CD4-positive, alpha-beta T cell (primary cell): ENCODE data around the gene GDE1. TPM values are rescaled to one million over a fixed set of nuclear protein-coding genes. Genes with fewer than 3 reads are reported as not detected.

ENCODE experiments used
- ATAC-seq: fragments of 200-7000 bp; cut with Tn5 transposase; one replicate; pipeline ENCODE4 v1.10.0; 2022; ENCODE audit warnings: mild to moderate bottlenecking; ENCODE audit not compliant: poor library complexity
- CTCF ChIA-PET: fragments of 350-600 bp; sonication (Branson Sonifier 250); formaldehyde crosslinking; loops from one replicate; lab custom pipeline; 2021; ENCODE audit warnings: antibody characterized with exemption, inconsistent platforms; lab: Charles Lee
- POLR2A ChIA-PET: fragments of 350-600 bp; sonication (Branson Sonifier 250); formaldehyde crosslinking; loops from one replicate; lab custom pipeline; 2021; ENCODE audit warnings: antibody characterized with exemption, inconsistent platforms; lab: Charles Lee
- DNase-seq, 14 experiments: peaks; one replicate each; pipeline ENCODE4 v3.0.0-alpha.2; 2013 to 2020; ENCODE audit warnings: mixed read lengths in 2 of 14
- H3K27ac ChIP-seq, 2 donors: one replicate each; pipeline versions ENCODE4 v1.5.1 to v1.7.0; 2013; ENCODE audit warnings: low read length in 2 of 2, low read depth in 1 of 2, mild to moderate bottlenecking in 1 of 2
- H3K27me3 ChIP-seq, 2 experiments: 1 replicate in 1 of 2; 2 replicates in 1 of 2; pipeline versions ENCODE4 v1.6.1 to v1.7.0; 2013; ENCODE audit warnings: low read length in 2 of 2, control low read depth in 1 of 2, mild to moderate bottlenecking in 1 of 2, moderate library complexity in 1 of 2; ENCODE audit not compliant: insufficient read depth in 2 of 2, control insufficient read depth in 1 of 2
- H3K36me3 ChIP-seq: one replicate; pipeline ENCODE4 v1.6.1; 2013; ENCODE audit warnings: low read length, control low read depth; ENCODE audit not compliant: insufficient read depth
- H3K4me1 ChIP-seq: one replicate; pipeline ENCODE4 v1.6.1; 2013; ENCODE audit warnings: low read length, control low read depth; ENCODE audit not compliant: insufficient read depth
- H3K4me3 ChIP-seq: one replicate; pipeline ENCODE4 v1.5.1; 2013; ENCODE audit warnings: mild to moderate bottlenecking, low read length, moderate library complexity
- H3K9me3 ChIP-seq, 2 experiments: 1 replicate in 1 of 2; 2 replicates in 1 of 2; pipeline versions ENCODE4 v1.6.1 to v1.7.0; 2013; ENCODE audit warnings: low read length in 2 of 2, mild to moderate bottlenecking in 2 of 2, control low read depth in 1 of 2, moderate library complexity in 1 of 2; ENCODE audit not compliant: control insufficient read depth in 1 of 2, insufficient read depth in 1 of 2
- H3K27ac Mint-ChIP-seq: one replicate; pipeline ENCODE4 v1.8.0; 2020; ENCODE audit warnings: mixed read lengths
- H3K27me3 Mint-ChIP-seq: one replicate; pipeline ENCODE4 v1.8.0; 2021; ENCODE audit warnings: mixed read lengths
- H3K36me3 Mint-ChIP-seq: one replicate; pipeline ENCODE4 v1.8.0; 2021; ENCODE audit warnings: low read depth, mixed read lengths
- H3K4me1 Mint-ChIP-seq: one replicate; pipeline ENCODE4 v1.8.0; 2021; ENCODE audit warnings: low read depth, mixed read lengths
- H3K4me3 Mint-ChIP-seq: one replicate; pipeline ENCODE4 v1.8.0; 2020; ENCODE audit warnings: mild to moderate bottlenecking, mixed read lengths
- H3K9me3 Mint-ChIP-seq: one replicate; pipeline ENCODE4 v1.8.0; 2020; ENCODE audit warnings: mixed read lengths
- intact Hi-C, 2 experiments: fragments of 100-400 bp; cut with DNase I in 1 of 2; cut with micrococcal nuclease in 1 of 2; formaldehyde crosslinking; loops; one replicate each; pipeline versions ENCODE4 v1.15.1 to v1.9.0; 2023 to 2025; cut with DNase I, micrococcal nuclease
- total RNA-seq, 174 experiments: library from RNA in 2 of 174; stranded (reverse) in 2 of 174; gene quantifications; one replicate each; pipeline ENCODE4 v1.2.3 and lab custom pipeline; 2021 to 2026
- TF ChIP-seq, protein P1 (sequence below): fragments of 200-600 bp; IDR thresholded peaks from one replicate; pipeline ENCODE4 v1.8.0; 2022; ENCODE audit warnings: antibody characterized with exemption, mild to moderate bottlenecking

Gene GDE1
- total RNA-seq, 2 experiments from 2014 or later: 22.0 to 22.2 TPM

DNA sequence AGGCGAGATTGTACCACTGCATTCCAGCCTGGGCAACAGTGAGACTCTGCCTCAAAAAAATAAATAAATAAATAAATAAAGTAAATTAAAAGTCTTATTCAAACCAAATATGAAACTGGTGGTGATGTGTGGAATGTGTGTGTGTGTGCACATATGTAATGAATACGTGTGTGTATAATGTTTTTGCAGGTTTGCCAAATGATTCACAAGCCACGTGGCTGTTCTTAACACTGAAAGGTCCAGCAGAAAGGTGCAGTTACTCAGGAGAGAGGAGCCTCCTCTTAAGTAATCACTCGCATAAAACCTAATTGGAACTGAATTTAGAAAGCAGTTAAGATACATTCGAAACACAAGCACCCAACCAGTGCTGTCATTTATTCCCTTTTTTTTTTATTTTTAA, 22.9 kb downstream of the GDE1 start:
- Histone ChIP-seq H3K27me3 (no peaks in the 10 kb centered on the region), H3K27ac (no peak overlapping the region), H3K36me3 (peaks cover 28% of the 10 kb centered on the region), H3K4me3 (no peak overlapping the region), H3K4me1 (peaks cover 3% of the 10 kb centered on the region), H3K9me3 (no peaks in the 10 kb centered on the region)
- DNase-seq: no peak
- no peak overlapping the region for H3K4me3 Mint-ChIP-seq
- H3K27ac Mint-ChIP-seq: no peak overlapping the region
- ATAC-seq: no peak
- no peaks in the 10 kb centered on the region for H3K27me3 Mint-ChIP-seq
- H3K36me3 Mint-ChIP-seq: peaks cover 55% of the 10 kb centered on the region
- ChIA-PET POLR2A (no interaction called here), CTCF (no interaction called here)
- H3K9me3 Mint-ChIP-seq: no peaks in the 10 kb centered on the region
- TF ChIP-seq, protein P1, sequence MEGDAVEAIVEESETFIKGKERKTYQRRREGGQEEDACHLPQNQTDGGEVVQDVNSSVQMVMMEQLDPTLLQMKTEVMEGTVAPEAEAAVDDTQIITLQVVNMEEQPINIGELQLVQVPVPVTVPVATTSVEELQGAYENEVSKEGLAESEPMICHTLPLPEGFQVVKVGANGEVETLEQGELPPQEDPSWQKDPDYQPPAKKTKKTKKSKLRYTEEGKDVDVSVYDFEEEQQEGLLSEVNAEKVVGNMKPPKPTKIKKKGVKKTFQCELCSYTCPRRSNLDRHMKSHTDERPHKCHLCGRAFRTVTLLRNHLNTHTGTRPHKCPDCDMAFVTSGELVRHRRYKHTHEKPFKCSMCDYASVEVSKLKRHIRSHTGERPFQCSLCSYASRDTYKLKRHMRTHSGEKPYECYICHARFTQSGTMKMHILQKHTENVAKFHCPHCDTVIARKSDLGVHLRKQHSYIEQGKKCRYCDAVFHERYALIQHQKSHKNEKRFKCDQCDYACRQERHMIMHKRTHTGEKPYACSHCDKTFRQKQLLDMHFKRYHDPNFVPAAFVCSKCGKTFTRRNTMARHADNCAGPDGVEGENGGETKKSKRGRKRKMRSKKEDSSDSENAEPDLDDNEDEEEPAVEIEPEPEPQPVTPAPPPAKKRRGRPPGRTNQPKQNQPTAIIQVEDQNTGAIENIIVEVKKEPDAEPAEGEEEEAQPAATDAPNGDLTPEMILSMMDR: no peak
- intact Hi-C loops: no loop called here
- H3K4me1 Mint-ChIP-seq: peaks cover 2% of the 10 kb centered on the region

DNA sequence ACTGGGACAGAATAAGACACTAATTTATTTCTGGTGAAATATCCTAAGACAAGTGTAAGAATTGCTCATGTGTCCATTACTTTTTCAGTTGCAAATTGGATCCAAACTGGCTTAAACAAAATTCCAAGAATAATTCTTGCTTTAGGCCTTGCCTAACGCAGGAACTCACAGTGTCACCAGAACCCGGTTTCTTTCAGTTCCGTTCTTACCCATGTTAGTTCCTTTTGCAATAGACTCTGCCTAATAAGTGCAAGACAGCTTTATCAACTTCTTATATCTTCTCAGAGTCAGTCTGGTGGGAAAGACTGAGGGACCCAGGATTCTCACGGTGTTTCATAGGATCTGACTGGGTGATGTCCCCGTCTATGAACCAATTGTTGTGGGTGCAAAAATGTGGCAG, 24.7 kb downstream of the GDE1 start:
- no peak for DNase-seq
- TF ChIP-seq, protein P1: no peak
- Histone ChIP-seq H3K27me3 (no peaks in the 10 kb centered on the region), H3K4me1 (peaks cover 10% of the 10 kb centered on the region), H3K9me3 (no peaks in the 10 kb centered on the region), H3K4me3 (no peak overlapping the region), H3K27ac (no peak overlapping the region), H3K36me3 (peaks cover 18% of the 10 kb centered on the region)
- intact Hi-C loops: no loop called here
- no peak for ATAC-seq
- no peak overlapping the region for H3K27ac Mint-ChIP-seq
- peaks cover 38% of the 10 kb centered on the region for H3K36me3 Mint-ChIP-seq
- H3K4me3 Mint-ChIP-seq: no peak overlapping the region
- CTCF ChIA-PET: no interaction called here
- H3K4me1 Mint-ChIP-seq: peaks cover 8% of the 10 kb centered on the region
- POLR2A ChIA-PET: no interaction called here
- H3K9me3 Mint-ChIP-seq: no peaks in the 10 kb centered on the region
- H3K27me3 Mint-ChIP-seq: no peaks in the 10 kb centered on the region

DNA sequence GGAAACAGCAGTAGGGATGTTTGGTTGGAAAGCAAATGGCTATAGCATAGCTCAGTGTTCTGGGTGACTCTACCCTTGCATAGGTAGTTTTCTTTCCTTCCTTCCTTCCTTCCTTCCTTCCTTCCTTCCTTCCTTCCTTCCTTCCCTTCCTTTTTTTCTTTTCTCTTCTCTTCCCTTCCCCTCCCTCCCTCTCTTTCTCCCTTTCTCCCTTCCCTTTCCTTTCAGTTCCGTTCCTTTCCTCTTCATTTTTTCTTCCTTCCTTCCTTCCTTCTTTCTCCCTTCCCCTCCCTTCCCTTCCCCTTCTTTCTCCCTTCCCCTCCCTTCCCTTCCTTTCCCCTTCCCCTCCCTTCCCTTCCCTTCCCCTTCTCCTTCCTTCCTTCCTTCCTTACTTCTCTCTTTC, 31.3 kb downstream of the GDE1 start:
- TF ChIP-seq, protein P1: no peak
- Histone ChIP-seq H3K4me1 (peaks cover 10% of the 10 kb centered on the region), H3K27ac (no peak overlapping the region), H3K9me3 (no peaks in the 10 kb centered on the region), H3K36me3 (no peaks in the 10 kb centered on the region), H3K27me3 (no peaks in the 10 kb centered on the region), H3K4me3 (no peak overlapping the region)
- no peak for DNase-seq
- POLR2A ChIA-PET: no interaction called here
- H3K36me3 Mint-ChIP-seq: no peaks in the 10 kb centered on the region
- intact Hi-C loops: no loop called here
- H3K9me3 Mint-ChIP-seq: no peaks in the 10 kb centered on the region
- CTCF ChIA-PET: no interaction called here
- no peaks in the 10 kb centered on the region for H3K27me3 Mint-ChIP-seq
- no peak for ATAC-seq
- no peak overlapping the region for H3K27ac Mint-ChIP-seq
- H3K4me1 Mint-ChIP-seq: peaks cover 8% of the 10 kb centered on the region
- no peak overlapping the region for H3K4me3 Mint-ChIP-seq
